Uterus (tissue), 2 donors: ENCODE measurements around the gene C18orf63.

Experiments
- CTCF ChIP-seq, 4 experiments: fragments of 200-600 bp in 2 of 4; fragments of 450-650 bp in 2 of 4; sonication (generic) in 2 of 4; IDR thresholded peaks; one replicate each; pipeline ENCODE4 v1.5.1; 2016 to 2019; ENCODE audit warnings: antibody characterized with exemption in 4 of 4, mild to moderate bottlenecking in 2 of 4, moderate library complexity in 1 of 4
- POLR2A ChIP-seq, 2 donors: fragments of 450-650 bp; IDR thresholded peaks; one replicate each; pipeline ENCODE4 v1.6.1; 2016; ENCODE audit warnings: antibody characterized with exemption in 2 of 2, mild to moderate bottlenecking in 1 of 2, moderate library complexity in 1 of 2

- no peak for TF ChIP-seq POLR2A (IDR thresholded peaks at IDR 0.05)
- TF ChIP-seq CTCF (IDR thresholded peaks at IDR 0.05), result no peak
Measured at GRCh38 chr18:74292541-74292858, 23.1 kb upstream of the C18orf63 start.
